Measurements from ENCODE around the gene PKNOX1.
"Not testable (repeated sequence)": the region's sequence is repeated elsewhere in the genome, so short reads cannot be mapped to it uniquely, and the experiment has no call there.

PKNOX1 gene

GRCh38 chr21:42988236-42988965 is 14.0 kb downstream of the PKNOX1 start:
- no peak for DNase-seq

GRCh38 chr21:42989370-42989769 is 15.0 kb downstream of the PKNOX1 start:
- DNase-seq: not testable (repeated sequence)

- no peak for DNase-seq
These were observed 15.7 kb downstream of the PKNOX1 start for GRCh38 chr21:42989816-42990650.

GRCh38 chr21:42991992-42992740 is 17.8 kb downstream of the PKNOX1 start:
- DNase-seq: no peak

GRCh38 chr21:42993051-42993712 is 18.8 kb downstream of the PKNOX1 start:
- DNase-seq: no peak

GRCh38 chr21:42997053-42997452 is 22.7 kb downstream of the PKNOX1 start:
- no peak for DNase-seq

- DNase-seq: not testable (repeated sequence)
These were observed 23.6 kb downstream of the PKNOX1 start for GRCh38 chr21:42997983-42998382.

- not testable (repeated sequence) for DNase-seq
These were observed 24.8 kb downstream of the PKNOX1 start for GRCh38 chr21:42999152-42999551.

- DNase-seq: not testable (repeated sequence)
These were observed 25.7 kb downstream of the PKNOX1 start for GRCh38 chr21:43000041-43000440.

GRCh38 chr21:43001316-43001715 is 27.0 kb downstream of the PKNOX1 start:
- DNase-seq: no peak

GRCh38 chr21:43004926-43005325 is 30.6 kb downstream of the PKNOX1 start:
- DNase-seq: no peak

GRCh38 chr21:43005635-43006034 is 31.3 kb downstream of the PKNOX1 start:
- DNase-seq: peak; percentile 59

GRCh38 chr21:43006051-43006873 is 31.9 kb downstream of the PKNOX1 start:
- not testable (repeated sequence) for DNase-seq

- no peak for DNase-seq
These were observed 32.5 kb downstream of the PKNOX1 start for GRCh38 chr21:43006874-43007208.

GRCh38 chr21:43012596-43012995 is 38.2 kb downstream of the PKNOX1 start:
- DNase-seq: no peak

GRCh38 chr21:43015906-43016540 is 41.7 kb downstream of the PKNOX1 start:
- DNase-seq: no peak

GRCh38 chr21:43016728-43017127 is 42.4 kb downstream of the PKNOX1 start:
- DNase-seq: no peak

- no peak for DNase-seq
These were observed 44.2 kb downstream of the PKNOX1 start for GRCh38 chr21:43018519-43018918.

- DNase-seq: no peak
These were observed 45.8 kb downstream of the PKNOX1 start for GRCh38 chr21:43020177-43020576.

GRCh38 chr21:43020771-43021170 is 46.4 kb downstream of the PKNOX1 start:
- DNase-seq: no peak

- DNase-seq: no peak
These were observed 46.8 kb downstream of the PKNOX1 start for GRCh38 chr21:43021191-43021590.

Measured in RPMI8226 (cell line).